Spleen (tissue), 11 donors: ENCODE results near the gene CYTH4. TPM values are rescaled to one million over a fixed set of nuclear protein-coding genes. Genes with fewer than 3 reads are reported as not detected.

Experiments used
- DNase-seq: peaks from one replicate; pipeline ENCODE4 v3.0.0-alpha.2; 2020
- H3K27ac ChIP-seq, 8 donors: fragments of 200-600 bp; sonication (generic) in 7 of 8; 1 replicate in 4 of 8; 2 replicates in 4 of 8; pipeline versions ENCODE4 v1.5.0 to v1.8.0; 2016 to 2021; ENCODE audit warnings: inconsistent platforms in 4 of 8, mild to moderate bottlenecking in 4 of 8, moderate library complexity in 1 of 8
- H3K27me3 ChIP-seq, 7 donors: fragments of 200-600 bp; sonication (generic) in 6 of 7; replicated peaks in 1 of 7; 1 replicate in 4 of 7; 2 replicates in 3 of 7; pipeline versions ENCODE4 v1.5.0 to v1.8.0; 2016 to 2021; ENCODE audit warnings: inconsistent platforms in 3 of 7, mild to moderate bottlenecking in 1 of 7
- H3K36me3 ChIP-seq, 6 donors: fragments of 200-600 bp; sonication (generic) in 5 of 6; 1 replicate in 4 of 6; 2 replicates in 2 of 6; pipeline versions ENCODE4 v1.5.0 to v1.8.0; 2016 to 2021; ENCODE audit warnings: inconsistent platforms in 2 of 6
- H3K4me1 ChIP-seq, 6 donors: fragments of 200-600 bp; sonication (generic) in 5 of 6; 1 replicate in 3 of 6; 2 replicates in 3 of 6; pipeline versions ENCODE4 v1.5.0 to v1.8.0; 2016 to 2021; ENCODE audit warnings: inconsistent platforms in 3 of 6
- H3K4me3 ChIP-seq, 8 donors: fragments of 200-600 bp; sonication (generic) in 7 of 8; 1 replicate in 4 of 8; 2 replicates in 4 of 8; pipeline versions ENCODE4 v1.5.0 to v1.8.0; 2016 to 2021; ENCODE audit warnings: inconsistent platforms in 4 of 8, mild to moderate bottlenecking in 4 of 8, moderate library complexity in 2 of 8
- H3K9me3 ChIP-seq, 8 donors: fragments of 200-600 bp; sonication (generic) in 7 of 8; 1 replicate in 4 of 8; 2 replicates in 4 of 8; pipeline versions ENCODE4 v1.5.0 to v1.8.0; 2016 to 2021; ENCODE audit warnings: inconsistent platforms in 4 of 8
- CTCF ChIP-seq, 11 experiments: fragments of 200-600 bp in 7 of 11; fragments of 450-650 bp in 4 of 11; sonication (generic) in 4 of 11; IDR thresholded peaks in 8 of 11; conservative IDR thresholded peaks in 3 of 11; 1 replicate in 7 of 11; 2 replicates in 4 of 11; pipeline versions ENCODE4 v1.4.0 to v1.8.0; 2016 to 2021; ENCODE audit warnings: antibody characterized with exemption in 11 of 11, inconsistent platforms in 4 of 11, mild to moderate bottlenecking in 1 of 11
- POLR2A ChIP-seq, 3 donors: fragments of 450-650 bp; IDR thresholded peaks; one replicate each; pipeline ENCODE4 v1.5.1; 2017; ENCODE audit warnings: antibody characterized with exemption in 3 of 3, mild to moderate bottlenecking in 1 of 3
- POLR2AphosphoS5 ChIP-seq, 3 donors: sonication (generic); formaldehyde crosslinking; IDR thresholded peaks; one replicate each; pipeline ENCODE4 v1.5.1; 2017; ENCODE audit warnings: antibody characterized with exemption in 3 of 3
- WGBS, 5 donors: extraction: QIAGEN DNeasy Blood & Tissue Kit in 3 of 5; methylation state at CpG; one replicate each; pipeline versions ENCODE4 v1.1.5 to v1.1.7; 2013 to 2018; 5-methylcytosine and 5-hydroxymethylcytosine counted together
- intact Hi-C: fragments of 100-400 bp; cut with DNase I; formaldehyde crosslinking; loops from one replicate; pipeline ENCODE4 v1.15.0; 2023; ENCODE audit warnings: low total_unique reads
- polyA plus RNA-seq, 3 donors: library from polyadenylated mRNA; stranded (reverse); fragments of 200-250 nt; gene quantifications; one replicate each; pipeline ENCODE4 v1.2.1, GENCODE V29; 2013
- total RNA-seq, 7 donors: library from RNA; depleted of rRNA in 3 of 7; stranded (reverse); fragments of >200 nt in 3 of 7; fragmentation: NEBNext Ultra II Directional in 4 of 7; extraction: Animal tissue kit (Norgen Biotek cat#: 25700) in 4 of 7; gene quantifications; one replicate each; pipeline versions ENCODE4 v1.1.0 to v1.2.1, GENCODE V29; 2016 to 2021
- donor health status: healthy with polysubstance abuse.
- donor health status: DM: no; HTN: no; CAD: no; lungs with moderate emphysema.
- donor health status: DM: no; HTN: no; CAD: no.
- donor health status: Bipolar disorder and iron deficiency.
- donor health status: healthy.
- donor health status: DM: no; HTN: no; CAD: no.
- donor health status: DM: yes; HTN: yes; CAD: no.

CYTH4 gene
- total and polyA plus RNA-seq, 10 donors = 35.3 to 238 (median 104) TPM

- no peaks in the 10 kb centered on the region for H3K36me3 ChIP-seq
- WGBS, 5 donors = 9 to 25% (median 13%) methylated on average over 23 of the region's 23 CpGs
- H3K27me3 ChIP-seq = peaks cover 0 to 35% (median 4%) of the 10 kb centered on the region in 7 donors
- peak; percentile 73 for DNase-seq
- peaks cover 4 to 29% (median 22%) of the 10 kb centered on the region in 6 donors for H3K4me1 ChIP-seq
- TF ChIP-seq POLR2AphosphoS5 (IDR thresholded peaks at IDR 0.05) (no peak), POLR2A (IDR thresholded peaks at IDR 0.05) (no peak), CTCF (IDR thresholded peaks at IDR 0.05 in 8 of 11, conservative IDR thresholded peaks at IDR 0.05 in 3 of 11) (peak in 8 of 11 experiments; percentile 25 to 61 (median 51))
- intact Hi-C loops = loop anchor here (10.0 kb wide), 1 partner anchor 165 kb away; the partner anchor contains the start of gene ELFN2
- H3K4me3 ChIP-seq = no peak overlapping the region
- no peak overlapping the region for H3K27ac ChIP-seq
- H3K9me3 ChIP-seq = peaks cover 0 to 12% (median 11%) of the 10 kb centered on the region in 8 donors
Measured at GRCh38 chr22:37259540-37260029, 22.7 kb upstream of the CYTH4 start.

GRCh38 chr22:37260155-37260795 lies 22.0 kb upstream of the CYTH4 start:
- intact Hi-C loops = loop anchor here (10.0 kb wide), 1 partner anchor 165 kb away; the partner anchor contains the start of gene ELFN2
- H3K36me3 ChIP-seq = no peaks in the 10 kb centered on the region
- TF ChIP-seq CTCF (IDR thresholded peaks at IDR 0.05 in 8 of 11, conservative IDR thresholded peaks at IDR 0.05 in 3 of 11) = no peak
- no peak for TF ChIP-seq POLR2A (IDR thresholded peaks at IDR 0.05)
- no peak for TF ChIP-seq POLR2AphosphoS5 (IDR thresholded peaks at IDR 0.05)

GRCh38 chr22:37260901-37261336 lies 21.4 kb upstream of the CYTH4 start:
- H3K4me1 ChIP-seq = peaks cover 4 to 29% (median 22%) of the 10 kb centered on the region in 6 donors
- 20 to 22% (median 21%) methylated on average over 14 of the region's 14 CpGs for WGBS, 5 donors
- H3K27me3 ChIP-seq = peaks cover 0 to 32% (median 4%) of the 10 kb centered on the region in 7 donors
- peak; percentile 89 for DNase-seq
- intact Hi-C loops = loop anchor here (10.0 kb wide), 1 partner anchor 164 kb away; the partner anchor contains the start of gene ELFN2
- peaks cover 0 to 16% (median 13%) of the 10 kb centered on the region in 8 donors for H3K9me3 ChIP-seq
- TF ChIP-seq POLR2A (IDR thresholded peaks at IDR 0.05) = no peak
- TF ChIP-seq POLR2AphosphoS5 (IDR thresholded peaks at IDR 0.05) = peak in 2 of 3 donors; percentile 33 to 59
- TF ChIP-seq CTCF (IDR thresholded peaks at IDR 0.05 in 8 of 11, conservative IDR thresholded peaks at IDR 0.05 in 3 of 11) = peak; percentile 91 to 98 (median 97)
- H3K4me3 ChIP-seq = no peak overlapping the region
- H3K36me3 ChIP-seq = no peaks in the 10 kb centered on the region
- H3K27ac ChIP-seq = no peak overlapping the region

More at GRCh38 chr22:37260155-37260795, 22.0 kb upstream of the CYTH4 start:
- Histone ChIP-seq H3K27me3 (peaks cover 0 to 35% (median 4%) of the 10 kb centered on the region in 7 donors), H3K4me1 (peaks cover 4 to 29% (median 22%) of the 10 kb centered on the region in 6 donors), H3K4me3 (no peak overlapping the region), H3K9me3 (peaks cover 0 to 16% (median 13%) of the 10 kb centered on the region in 8 donors), H3K27ac (no peak overlapping the region)
- peak; percentile 59 for DNase-seq
- 60 to 73% (median 67%) methylated on average over 12 to 15 of the region's 15 CpGs for WGBS, 5 donors

GRCh38 chr22:37262346-37262745 lies 20.0 kb upstream of the CYTH4 start:
- peak; percentile 51 for DNase-seq
- no peak for TF ChIP-seq POLR2A (IDR thresholded peaks at IDR 0.05)
- TF ChIP-seq POLR2AphosphoS5 (IDR thresholded peaks at IDR 0.05) = no peak
- TF ChIP-seq CTCF (IDR thresholded peaks at IDR 0.05 in 8 of 11, conservative IDR thresholded peaks at IDR 0.05 in 3 of 11) = no peak
- H3K27me3 ChIP-seq = peaks cover 0 to 32% (median 4%) of the 10 kb centered on the region in 7 donors
- H3K4me3 ChIP-seq = no peak overlapping the region
- WGBS, 5 donors = 59 to 84% (median 74%) methylated on average over 5 of the region's 5 CpGs
- peaks cover 0 to 16% (median 13%) of the 10 kb centered on the region in 8 donors for H3K9me3 ChIP-seq
- H3K36me3 ChIP-seq = no peaks in the 10 kb centered on the region
- peaks cover 5 to 39% (median 31%) of the 10 kb centered on the region in 6 donors for H3K4me1 ChIP-seq
- no peak overlapping the region for H3K27ac ChIP-seq
- intact Hi-C loops = loop anchor here (10.0 kb wide), 1 partner anchor 162 kb away; the partner anchor contains the start of gene ELFN2
